Gastroesophageal sphincter (tissue), 3 donors: ENCODE data around the gene HACD3.

Experiments used
- EP300 ChIP-seq: sonication (generic); formaldehyde crosslinking; IDR thresholded peaks from one replicate; pipeline ENCODE4 v1.6.1; 2017; ENCODE audit warnings: antibody characterized with exemption, mild to moderate bottlenecking
- POLR2A ChIP-seq, 2 donors: fragments of 450-650 bp; IDR thresholded peaks; one replicate each; pipeline ENCODE4 v1.6.1; 2017; ENCODE audit warnings: antibody characterized with exemption in 2 of 2, mild to moderate bottlenecking in 2 of 2, moderate library complexity in 1 of 2
- POLR2AphosphoS5 ChIP-seq: sonication (generic); formaldehyde crosslinking; IDR thresholded peaks from one replicate; pipeline ENCODE4 v1.6.1; 2017; ENCODE audit warnings: antibody characterized with exemption
- TF ChIP-seq, protein P1 (sequence below), 4 experiments: fragments of 200-600 bp in 2 of 4; fragments of 450-650 bp in 2 of 4; sonication (generic) in 1 of 4; IDR thresholded peaks; one replicate each; pipeline ENCODE4 v1.5.1; 2017 to 2019; ENCODE audit warnings: antibody characterized with exemption in 4 of 4, mild to moderate bottlenecking in 2 of 4, moderate library complexity in 2 of 4

DNA sequence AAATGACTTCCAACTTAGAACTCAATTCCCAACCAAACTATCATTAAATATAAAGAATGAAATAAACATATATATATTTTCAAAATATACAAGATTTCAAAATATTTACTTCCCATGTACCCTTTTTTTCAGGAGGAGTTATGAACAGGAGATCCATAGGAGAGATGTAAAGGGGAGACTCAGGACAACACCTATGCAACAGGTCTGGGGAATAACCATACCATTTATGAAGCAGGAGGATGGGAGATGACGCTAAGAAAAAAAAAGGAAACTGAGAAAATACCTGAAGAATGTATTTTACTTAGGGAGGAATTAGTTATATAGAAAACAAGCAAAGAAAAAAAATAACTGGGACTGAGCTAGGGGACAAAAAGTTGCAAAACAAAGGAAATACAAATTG, 56.8 kb downstream of the HACD3 start:
- TF ChIP-seq, protein P1, sequence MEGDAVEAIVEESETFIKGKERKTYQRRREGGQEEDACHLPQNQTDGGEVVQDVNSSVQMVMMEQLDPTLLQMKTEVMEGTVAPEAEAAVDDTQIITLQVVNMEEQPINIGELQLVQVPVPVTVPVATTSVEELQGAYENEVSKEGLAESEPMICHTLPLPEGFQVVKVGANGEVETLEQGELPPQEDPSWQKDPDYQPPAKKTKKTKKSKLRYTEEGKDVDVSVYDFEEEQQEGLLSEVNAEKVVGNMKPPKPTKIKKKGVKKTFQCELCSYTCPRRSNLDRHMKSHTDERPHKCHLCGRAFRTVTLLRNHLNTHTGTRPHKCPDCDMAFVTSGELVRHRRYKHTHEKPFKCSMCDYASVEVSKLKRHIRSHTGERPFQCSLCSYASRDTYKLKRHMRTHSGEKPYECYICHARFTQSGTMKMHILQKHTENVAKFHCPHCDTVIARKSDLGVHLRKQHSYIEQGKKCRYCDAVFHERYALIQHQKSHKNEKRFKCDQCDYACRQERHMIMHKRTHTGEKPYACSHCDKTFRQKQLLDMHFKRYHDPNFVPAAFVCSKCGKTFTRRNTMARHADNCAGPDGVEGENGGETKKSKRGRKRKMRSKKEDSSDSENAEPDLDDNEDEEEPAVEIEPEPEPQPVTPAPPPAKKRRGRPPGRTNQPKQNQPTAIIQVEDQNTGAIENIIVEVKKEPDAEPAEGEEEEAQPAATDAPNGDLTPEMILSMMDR (IDR thresholded peaks at IDR 0.05): no peak
- TF ChIP-seq EP300: no peak
- TF ChIP-seq POLR2AphosphoS5: no peak
- TF ChIP-seq POLR2A (IDR thresholded peaks at IDR 0.05): no peak
